Ovary (tissue), 3 donors: ENCODE results near the gene CTCF.

ENCODE experiments used
- CTCF ChIP-seq, 3 donors: fragments of 450-650 bp in 2 of 3; fragments of 200-600 bp in 1 of 3; IDR thresholded peaks; one replicate each; pipeline versions ENCODE4 v1.5.1 to v1.8.0; 2016 to 2022; ENCODE audit warnings: antibody characterized with exemption in 3 of 3, mild to moderate bottlenecking in 1 of 3
- EP300 ChIP-seq: sonication (generic); formaldehyde crosslinking; IDR thresholded peaks from one replicate; pipeline ENCODE4 v1.6.1; 2017; ENCODE audit warnings: antibody characterized with exemption
- POLR2A ChIP-seq: fragments of 450-650 bp; IDR thresholded peaks from one replicate; pipeline ENCODE4 v1.6.1; 2017; ENCODE audit warnings: antibody characterized with exemption, mild to moderate bottlenecking, moderate library complexity
- donor health status: DM: no; HTN: no; CAD: no.

- TF ChIP-seq POLR2A (no peak), CTCF (IDR thresholded peaks at IDR 0.05) (peak; percentile 74 to 91 (median 85)), EP300 (no peak)
These were observed 15.4 kb upstream of the CTCF start for GRCh38 chr16:67546761-67547422.
